ENCODE results near the gene C20orf141. TPM values are rescaled to one million over a fixed set of nuclear protein-coding genes. Genes with fewer than 3 reads are reported as not detected.
"Not testable (repeated sequence)": the region's sequence is repeated elsewhere in the genome, so short reads cannot be mapped to it uniquely, and the experiment has no call there.

C20orf141 gene
- total RNA-seq, 1 donor from 2014 or later, result not detected

DNA sequence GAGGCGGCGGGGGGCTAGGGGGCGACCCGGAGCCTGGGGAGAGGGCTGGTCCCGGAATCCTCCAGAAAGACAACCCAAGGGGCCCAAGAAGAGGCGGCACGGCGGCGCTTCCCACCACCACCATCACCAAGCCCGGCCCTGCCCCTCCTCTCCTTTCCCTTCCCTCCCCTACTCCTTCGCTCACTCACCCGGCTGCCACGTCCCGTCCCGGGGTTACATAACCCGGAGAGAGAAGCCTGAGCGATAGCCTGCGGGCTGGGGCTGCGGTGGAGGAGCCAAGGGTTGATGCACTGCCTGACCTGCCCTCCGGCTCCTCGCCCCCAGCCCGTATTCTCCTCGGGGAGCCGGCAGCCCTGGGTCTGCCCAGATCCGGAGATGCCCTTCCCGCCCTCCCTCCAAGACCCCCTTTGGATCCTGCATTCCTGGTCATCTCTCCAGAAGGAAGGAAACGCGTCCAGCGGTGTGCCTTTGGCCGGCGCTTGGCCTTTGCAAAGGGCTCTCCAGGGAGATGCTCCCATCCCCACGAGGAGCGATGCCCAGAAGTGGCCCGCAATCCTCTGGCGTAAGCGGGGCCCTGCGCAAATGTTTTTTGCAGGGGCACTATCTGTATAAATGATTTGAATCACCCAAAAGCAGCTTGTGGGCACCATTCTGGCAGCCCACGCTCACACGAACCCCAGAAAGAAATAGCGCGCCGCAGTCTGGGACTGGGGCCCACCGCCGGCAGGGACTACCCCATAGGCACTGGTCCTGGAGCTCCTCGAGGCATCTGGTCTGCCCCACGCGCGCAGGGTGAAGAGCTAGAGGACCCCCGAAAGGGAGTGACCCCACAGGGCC lies 9.7 kb upstream of the C20orf141 start:
- Mint-ChIP-seq H3K4me1 (ENCODE audit: low read depth) (peaks cover 15% of the 10 kb centered on the region), H3K9me3 (ENCODE audit: low read depth) (no peaks in the 10 kb centered on the region), H3K36me3 (ENCODE audit: low read depth) (peaks cover under 1% of the 10 kb centered on the region), H3K27me3 (ENCODE audit: low read depth) (peaks cover 47% of the 10 kb centered on the region), H3K27ac (ENCODE audit: unreplicated experiment) (no peak overlapping the region), H3K4me3 (ENCODE audit: unreplicated experiment) (no peak overlapping the region)
- TF ChIP-seq, protein P1, sequence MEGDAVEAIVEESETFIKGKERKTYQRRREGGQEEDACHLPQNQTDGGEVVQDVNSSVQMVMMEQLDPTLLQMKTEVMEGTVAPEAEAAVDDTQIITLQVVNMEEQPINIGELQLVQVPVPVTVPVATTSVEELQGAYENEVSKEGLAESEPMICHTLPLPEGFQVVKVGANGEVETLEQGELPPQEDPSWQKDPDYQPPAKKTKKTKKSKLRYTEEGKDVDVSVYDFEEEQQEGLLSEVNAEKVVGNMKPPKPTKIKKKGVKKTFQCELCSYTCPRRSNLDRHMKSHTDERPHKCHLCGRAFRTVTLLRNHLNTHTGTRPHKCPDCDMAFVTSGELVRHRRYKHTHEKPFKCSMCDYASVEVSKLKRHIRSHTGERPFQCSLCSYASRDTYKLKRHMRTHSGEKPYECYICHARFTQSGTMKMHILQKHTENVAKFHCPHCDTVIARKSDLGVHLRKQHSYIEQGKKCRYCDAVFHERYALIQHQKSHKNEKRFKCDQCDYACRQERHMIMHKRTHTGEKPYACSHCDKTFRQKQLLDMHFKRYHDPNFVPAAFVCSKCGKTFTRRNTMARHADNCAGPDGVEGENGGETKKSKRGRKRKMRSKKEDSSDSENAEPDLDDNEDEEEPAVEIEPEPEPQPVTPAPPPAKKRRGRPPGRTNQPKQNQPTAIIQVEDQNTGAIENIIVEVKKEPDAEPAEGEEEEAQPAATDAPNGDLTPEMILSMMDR (IDR thresholded peaks at IDR 0.05), result no peak
- no peak for DNase-seq (ENCODE audit: low spot score)

DNA sequence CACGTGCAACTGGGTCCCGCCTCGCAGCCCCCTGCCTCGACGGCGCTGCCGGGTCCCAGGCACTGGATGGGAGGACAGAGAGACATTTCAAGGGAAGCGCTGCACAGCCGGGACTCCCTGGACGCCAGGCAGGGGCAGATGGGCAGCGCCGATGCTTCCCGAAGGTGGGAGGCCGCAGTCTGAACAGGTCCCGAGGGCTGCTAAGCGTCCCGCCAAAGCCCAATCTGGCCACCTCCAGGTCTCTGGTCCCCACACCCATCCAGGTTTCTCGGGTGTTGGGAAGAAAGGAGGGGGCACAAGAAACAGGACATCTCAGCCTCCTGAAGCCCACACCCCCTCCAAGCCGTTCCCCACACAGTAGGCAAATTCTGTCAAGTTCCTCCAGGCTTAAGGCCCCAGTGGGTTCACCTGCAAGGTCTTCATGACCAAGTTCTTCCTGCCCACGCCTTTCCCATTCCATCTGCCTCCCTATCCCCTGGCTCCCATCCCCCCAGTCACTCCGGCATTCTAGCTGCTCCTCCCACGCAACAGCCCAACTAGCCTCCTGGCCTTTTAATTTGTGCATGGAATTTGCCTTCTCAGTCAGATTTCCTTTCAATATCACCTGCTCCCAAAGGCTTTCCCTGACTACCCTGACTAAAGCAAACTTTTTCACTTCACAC lies 9.0 kb upstream of the C20orf141 start:
- no peak for DNase-seq (ENCODE audit: low spot score)
- peaks cover 11% of the 10 kb centered on the region for H3K4me1 Mint-ChIP-seq (ENCODE audit: low read depth)
- H3K36me3 Mint-ChIP-seq (ENCODE audit: low read depth), result no peaks in the 10 kb centered on the region
- no peak overlapping the region for H3K4me3 Mint-ChIP-seq (ENCODE audit: unreplicated experiment)
- TF ChIP-seq, protein P1 (IDR thresholded peaks at IDR 0.05), result no peak
- H3K9me3 Mint-ChIP-seq (ENCODE audit: low read depth), result no peaks in the 10 kb centered on the region
- no peak overlapping the region for H3K27ac Mint-ChIP-seq (ENCODE audit: unreplicated experiment)
- peaks cover 44% of the 10 kb centered on the region for H3K27me3 Mint-ChIP-seq (ENCODE audit: low read depth)

DNA sequence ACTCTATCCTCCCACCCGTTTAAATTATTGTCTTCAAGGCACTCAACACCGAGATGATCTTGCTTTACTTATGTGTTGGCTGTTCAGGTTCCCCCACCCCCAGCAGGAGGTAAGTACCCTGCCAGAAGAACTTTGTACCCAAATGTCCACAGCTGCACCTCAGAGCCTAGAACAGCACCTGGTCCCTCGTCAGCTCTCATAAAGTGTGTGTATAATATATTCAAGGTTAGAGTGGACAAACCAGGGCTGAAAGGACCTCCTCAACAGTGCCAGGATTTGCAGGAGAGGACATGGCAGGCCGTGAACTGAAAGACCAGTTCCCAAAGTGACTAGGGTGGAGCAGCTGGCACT lies 8.5 kb upstream of the C20orf141 start:
- H3K4me1 Mint-ChIP-seq (ENCODE audit: low read depth), result peaks cover 6% of the 10 kb centered on the region
- TF ChIP-seq, protein P1 (IDR thresholded peaks at IDR 0.05), result no peak
- H3K4me3 Mint-ChIP-seq (ENCODE audit: unreplicated experiment), result no peak overlapping the region
- DNase-seq (ENCODE audit: low spot score), result no peak
- H3K36me3 Mint-ChIP-seq (ENCODE audit: low read depth), result no peaks in the 10 kb centered on the region
- H3K9me3 Mint-ChIP-seq (ENCODE audit: low read depth), result no peaks in the 10 kb centered on the region
- peaks cover 38% of the 10 kb centered on the region for H3K27me3 Mint-ChIP-seq (ENCODE audit: low read depth)
- H3K27ac Mint-ChIP-seq (ENCODE audit: unreplicated experiment), result no peak overlapping the region

DNA sequence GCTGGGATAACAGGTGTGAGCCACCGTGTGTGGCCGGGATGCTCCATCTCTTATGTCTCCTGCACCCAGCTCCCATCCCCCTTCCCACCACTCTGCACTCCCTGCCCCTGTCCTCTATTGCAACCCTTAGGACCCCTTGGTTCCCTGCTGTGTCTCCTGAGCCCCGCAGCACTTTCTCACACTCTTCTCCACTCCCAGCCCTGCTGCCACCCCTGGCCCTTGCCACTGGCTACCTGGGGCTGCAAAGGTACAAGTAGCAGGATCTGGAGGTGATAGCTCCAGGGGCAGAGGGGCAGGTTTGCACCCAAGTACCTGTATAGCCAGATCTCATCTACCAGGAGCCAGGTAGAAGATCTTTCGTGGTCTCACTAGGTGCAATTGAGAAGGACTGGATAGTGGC lies 7.8 kb upstream of the C20orf141 start:
- no peak for DNase-seq (ENCODE audit: low spot score)
- peaks cover 2% of the 10 kb centered on the region for H3K36me3 Mint-ChIP-seq (ENCODE audit: low read depth)
- no peak overlapping the region for H3K27ac Mint-ChIP-seq (ENCODE audit: unreplicated experiment)
- no peak overlapping the region for H3K4me3 Mint-ChIP-seq (ENCODE audit: unreplicated experiment)
- TF ChIP-seq, protein P1 (IDR thresholded peaks at IDR 0.05), result no peak
- H3K4me1 Mint-ChIP-seq (ENCODE audit: low read depth), result peaks cover 5% of the 10 kb centered on the region
- peaks cover 4% of the 10 kb centered on the region for H3K9me3 Mint-ChIP-seq (ENCODE audit: low read depth)
- H3K27me3 Mint-ChIP-seq (ENCODE audit: low read depth), result peaks cover 34% of the 10 kb centered on the region

- not testable (repeated sequence) for H3K27ac Mint-ChIP-seq (ENCODE audit: unreplicated experiment); H3K4me1 Mint-ChIP-seq (ENCODE audit: low read depth); H3K4me3 Mint-ChIP-seq (ENCODE audit: unreplicated experiment); H3K36me3 Mint-ChIP-seq (ENCODE audit: low read depth); DNase-seq (ENCODE audit: low spot score)
- Mint-ChIP-seq H3K27me3 (ENCODE audit: low read depth) (peaks cover 30% of the 10 kb centered on the region), H3K9me3 (ENCODE audit: low read depth) (peaks cover 11% of the 10 kb centered on the region)
These were observed 6.9 kb upstream of the C20orf141 start for GRCh38 chr20:2807929-2808328.
